Tibial nerve (tissue), 4 donors: Measurements from ENCODE around the gene PTPRB. TPM values are rescaled to one million over a fixed set of nuclear protein-coding genes. Genes with fewer than 3 reads are reported as not detected.

ENCODE experiments used
- DNase-seq, 2 donors: peaks; one replicate each; pipeline ENCODE4 v3.0.0-alpha.2; 2019; ENCODE audit warnings: low spot score in 2 of 2
- H3K27ac ChIP-seq, 4 donors: fragments of 200-600 bp; sonication (generic) in 3 of 4; one replicate each; pipeline ENCODE4 v1.5.1; 2017 to 2019; ENCODE audit warnings: mild to moderate bottlenecking in 1 of 4
- H3K27me3 ChIP-seq, 2 donors: fragments of 200-600 bp; sonication (generic) in 1 of 2; one replicate each; pipeline versions ENCODE4 v1.5.1 to v1.6.0; 2017 to 2019
- H3K36me3 ChIP-seq, 3 donors: fragments of 200-600 bp; sonication (generic); one replicate each; pipeline ENCODE4 v1.5.1; 2018 to 2019
- H3K4me1 ChIP-seq, 4 donors: fragments of 200-600 bp; sonication (generic) in 3 of 4; one replicate each; pipeline ENCODE4 v1.5.1; 2017 to 2019
- H3K4me3 ChIP-seq, 4 donors: fragments of 200-600 bp; sonication (generic) in 3 of 4; one replicate each; pipeline ENCODE4 v1.5.1; 2017 to 2019; ENCODE audit warnings: mild to moderate bottlenecking in 1 of 4, moderate library complexity in 1 of 4
- H3K9me3 ChIP-seq, 4 donors: fragments of 200-600 bp; sonication (generic) in 3 of 4; one replicate each; pipeline ENCODE4 v1.5.1; 2017 to 2019
- EP300 ChIP-seq, 2 donors: sonication (generic); formaldehyde crosslinking; IDR thresholded peaks; one replicate each; pipeline ENCODE4 v1.6.1; 2017; ENCODE audit warnings: antibody characterized with exemption in 2 of 2, mild to moderate bottlenecking in 1 of 2
- POLR2A ChIP-seq, 2 donors: fragments of 450-650 bp; IDR thresholded peaks; one replicate each; pipeline ENCODE4 v1.6.1; 2017; ENCODE audit warnings: antibody characterized with exemption in 2 of 2, mild to moderate bottlenecking in 2 of 2, moderate library complexity in 2 of 2
- WGBS, 2 donors: methylation state at CpG; one replicate each; pipeline ENCODE4 v1.1.5; 2018; 5-methylcytosine and 5-hydroxymethylcytosine counted together
- total RNA-seq, 4 donors: library from RNA; depleted of rRNA; stranded (reverse); fragments of >200 nt; gene quantifications; one replicate each; pipeline ENCODE4 v1.1.0, GENCODE V29; 2016
- TF ChIP-seq, protein P1 (sequence below), 5 experiments: fragments of 200-600 bp in 3 of 5; fragments of 450-650 bp in 2 of 5; sonication (generic) in 3 of 5; IDR thresholded peaks; one replicate each; pipeline ENCODE4 v1.5.1; 2016 to 2019; ENCODE audit warnings: antibody characterized with exemption in 5 of 5, mild to moderate bottlenecking in 3 of 5, moderate library complexity in 2 of 5

The PTPRB gene
- total RNA-seq, 4 donors from 2014 or later: 14.4 to 62.6 (median 34.3) TPM

DNA sequence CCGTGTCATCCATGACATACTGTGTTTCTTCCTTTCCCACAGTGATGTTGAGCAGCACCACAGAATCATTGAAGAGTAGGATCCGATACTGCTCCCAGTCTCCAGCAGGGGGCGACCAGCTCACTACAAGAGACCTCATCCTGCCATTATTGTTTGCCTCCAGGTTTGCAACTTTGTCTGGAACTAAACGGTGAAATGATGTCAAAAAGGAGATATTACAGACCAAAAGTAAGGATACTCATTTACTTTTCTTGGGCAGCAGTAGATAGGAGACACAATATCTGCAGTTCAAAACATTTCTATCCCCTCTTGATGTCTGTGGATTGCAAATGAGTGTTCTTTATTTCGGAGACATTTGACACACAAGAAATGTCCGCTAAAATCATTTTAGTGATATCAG, 47.2 kb downstream of the PTPRB start:
- Histone ChIP-seq H3K9me3 (no peaks in the 10 kb centered on the region), H3K4me3 (no peak overlapping the region), H3K27me3 (no peaks in the 10 kb centered on the region), H3K36me3 (no peaks in the 10 kb centered on the region), H3K4me1 (no peaks in the 10 kb centered on the region), H3K27ac (no peak overlapping the region)
- TF ChIP-seq, protein P1, sequence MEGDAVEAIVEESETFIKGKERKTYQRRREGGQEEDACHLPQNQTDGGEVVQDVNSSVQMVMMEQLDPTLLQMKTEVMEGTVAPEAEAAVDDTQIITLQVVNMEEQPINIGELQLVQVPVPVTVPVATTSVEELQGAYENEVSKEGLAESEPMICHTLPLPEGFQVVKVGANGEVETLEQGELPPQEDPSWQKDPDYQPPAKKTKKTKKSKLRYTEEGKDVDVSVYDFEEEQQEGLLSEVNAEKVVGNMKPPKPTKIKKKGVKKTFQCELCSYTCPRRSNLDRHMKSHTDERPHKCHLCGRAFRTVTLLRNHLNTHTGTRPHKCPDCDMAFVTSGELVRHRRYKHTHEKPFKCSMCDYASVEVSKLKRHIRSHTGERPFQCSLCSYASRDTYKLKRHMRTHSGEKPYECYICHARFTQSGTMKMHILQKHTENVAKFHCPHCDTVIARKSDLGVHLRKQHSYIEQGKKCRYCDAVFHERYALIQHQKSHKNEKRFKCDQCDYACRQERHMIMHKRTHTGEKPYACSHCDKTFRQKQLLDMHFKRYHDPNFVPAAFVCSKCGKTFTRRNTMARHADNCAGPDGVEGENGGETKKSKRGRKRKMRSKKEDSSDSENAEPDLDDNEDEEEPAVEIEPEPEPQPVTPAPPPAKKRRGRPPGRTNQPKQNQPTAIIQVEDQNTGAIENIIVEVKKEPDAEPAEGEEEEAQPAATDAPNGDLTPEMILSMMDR (IDR thresholded peaks at IDR 0.05): peak; percentile 72 to 77 (median 74)
- TF ChIP-seq POLR2A (IDR thresholded peaks at IDR 0.05): no peak
- WGBS, 2 donors: 32 to 36% methylated on average over 6 of the region's 6 CpGs
- peak; percentile 57 to 78 for DNase-seq

DNA sequence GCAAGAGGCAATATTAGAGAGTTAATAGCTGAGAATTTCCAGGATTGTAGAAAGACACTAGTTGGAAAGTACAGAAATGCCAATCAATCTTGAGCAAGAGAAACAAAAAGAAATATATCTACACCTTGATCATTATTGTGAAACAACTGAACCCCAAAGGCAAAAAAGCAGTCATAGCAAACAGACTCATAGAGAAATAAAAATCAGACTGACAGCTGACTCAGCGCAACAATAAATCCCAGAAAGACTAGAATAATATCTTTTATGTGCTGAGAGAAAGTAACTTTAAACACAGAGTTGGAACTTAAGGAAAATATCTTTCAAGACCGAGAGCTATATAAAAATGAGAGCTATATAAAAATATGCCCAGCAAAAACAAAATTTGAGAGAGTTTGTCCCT, 52.9 kb downstream of the PTPRB start:
- Histone ChIP-seq H3K9me3 (peaks cover 0 to 6% (median 1%) of the 10 kb centered on the region in 4 donors), H3K27ac (no peak overlapping the region), H3K36me3 (no peaks in the 10 kb centered on the region), H3K4me1 (no peaks in the 10 kb centered on the region), H3K27me3 (no peaks in the 10 kb centered on the region), H3K4me3 (no peak overlapping the region)
- TF ChIP-seq, protein P1 (IDR thresholded peaks at IDR 0.05): no peak
- TF ChIP-seq POLR2A (IDR thresholded peaks at IDR 0.05): no peak
- TF ChIP-seq EP300 (IDR thresholded peaks at IDR 0.05): no peak
- WGBS, 2 donors: 90 to 93% methylated on average over 2 of the region's 2 CpGs
- no peak for DNase-seq

DNA sequence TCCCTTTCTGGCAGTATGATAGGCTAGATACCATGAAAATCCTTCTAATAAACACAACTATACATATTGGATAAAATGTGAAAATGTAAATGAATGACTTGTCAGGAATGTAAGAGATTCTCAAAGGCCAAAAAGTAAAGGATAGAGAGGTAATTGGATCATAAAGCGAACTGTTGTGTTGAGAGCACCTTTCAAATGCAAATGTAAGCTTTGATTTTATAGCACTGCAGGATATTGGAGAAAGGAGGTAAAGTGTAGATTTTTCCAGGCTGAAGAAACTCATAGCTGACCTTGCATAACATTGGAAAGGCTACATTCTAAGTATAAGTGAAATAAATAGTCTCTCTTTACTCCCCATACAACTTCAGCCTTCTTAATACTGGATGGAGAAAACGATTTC, 54.0 kb downstream of the PTPRB start:
- no peak for DNase-seq
- 84 to 91% methylated on average over 2 of the region's 2 CpGs for WGBS, 2 donors
- TF ChIP-seq, protein P1 (IDR thresholded peaks at IDR 0.05): no peak
- TF ChIP-seq POLR2A (IDR thresholded peaks at IDR 0.05): no peak
- TF ChIP-seq EP300 (IDR thresholded peaks at IDR 0.05): no peak
- H3K27ac ChIP-seq: no peak overlapping the region
- no peaks in the 10 kb centered on the region for H3K27me3 ChIP-seq
- no peak overlapping the region for H3K4me3 ChIP-seq
- peaks cover 0 to 6% (median 1%) of the 10 kb centered on the region in 4 donors for H3K9me3 ChIP-seq
- no peaks in the 10 kb centered on the region for H3K4me1 ChIP-seq
- H3K36me3 ChIP-seq: no peaks in the 10 kb centered on the region

DNA sequence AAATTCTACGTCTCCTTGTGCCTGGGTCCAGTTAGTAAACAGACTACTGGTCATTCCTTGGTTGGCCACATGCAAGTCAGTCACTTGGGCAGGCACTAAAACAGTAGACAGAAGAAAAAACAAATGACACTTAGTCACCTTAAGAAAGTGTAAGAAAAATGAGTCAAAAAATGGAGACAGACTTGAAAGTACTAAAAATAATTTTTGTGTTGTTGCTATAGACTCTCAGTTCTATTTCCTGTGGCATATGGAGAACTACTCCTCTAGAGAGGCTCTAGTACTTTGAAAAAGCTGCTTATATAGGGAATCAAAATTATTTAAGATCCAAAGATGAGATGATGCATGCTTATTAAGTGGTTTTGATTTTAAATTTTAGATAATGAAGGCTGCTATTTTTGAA, 56.0 kb downstream of the PTPRB start:
- no peaks in the 10 kb centered on the region for H3K36me3 ChIP-seq
- TF ChIP-seq EP300 (IDR thresholded peaks at IDR 0.05) (no peak), POLR2A (IDR thresholded peaks at IDR 0.05) (no peak)
- TF ChIP-seq, protein P1 (IDR thresholded peaks at IDR 0.05): no peak
- H3K4me3 ChIP-seq: no peak overlapping the region
- peaks cover 0 to 12% (median 0%) of the 10 kb centered on the region in 4 donors for H3K4me1 ChIP-seq
- H3K27me3 ChIP-seq: no peaks in the 10 kb centered on the region
- DNase-seq: no peak
- H3K27ac ChIP-seq: no peak overlapping the region
- 76 to 97% methylated on average over 1 of the region's 1 CpG for WGBS, 2 donors
- peaks cover 0 to 6% (median 1%) of the 10 kb centered on the region in 4 donors for H3K9me3 ChIP-seq

DNA sequence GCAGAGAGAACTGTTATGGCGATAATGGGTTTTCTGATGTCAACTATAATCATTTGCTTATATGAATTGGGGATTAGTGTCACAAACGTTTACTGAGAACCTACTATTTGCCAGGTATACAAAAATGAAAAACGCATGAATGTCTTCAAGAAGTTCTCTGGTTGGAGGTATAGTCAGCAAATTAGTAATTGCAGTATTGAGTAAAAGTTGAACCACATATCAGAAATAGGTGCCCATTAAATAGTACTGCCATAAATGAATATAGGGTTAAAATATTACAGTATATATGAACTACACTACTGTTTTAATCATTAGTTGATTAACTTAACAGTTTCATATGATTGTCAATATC, 60.0 kb downstream of the PTPRB start:
- Histone ChIP-seq H3K36me3 (no peaks in the 10 kb centered on the region), H3K4me3 (no peak overlapping the region), H3K27ac (peak overlapping the region in 3 of 4 donors; percentile 1 to 84 (median 63)), H3K9me3 (no peaks in the 10 kb centered on the region), H3K4me1 (peaks cover 0 to 14% (median 0%) of the 10 kb centered on the region in 4 donors), H3K27me3 (no peaks in the 10 kb centered on the region)
- 17 to 20% methylated on average over 3 of the region's 3 CpGs for WGBS, 2 donors
- TF ChIP-seq EP300 (IDR thresholded peaks at IDR 0.05) (no peak), POLR2A (IDR thresholded peaks at IDR 0.05) (no peak)
- TF ChIP-seq, protein P1 (IDR thresholded peaks at IDR 0.05): peak in 1 of 5 experiments; percentile 4
- no peak for DNase-seq
